GM10266 (cell line): Measurements from ENCODE around the gene RAB36.

Experiments
- DNase-seq: peaks from one replicate; pipeline ENCODE4 v3.0.0; 2012; ENCODE audit errors: extremely low spot score
- TF ChIP-seq, protein P1 (sequence below): IDR thresholded peaks from 2 replicates; pipeline ENCODE4 v1.5.1; 2012; ENCODE audit warnings: mild to moderate bottlenecking, low read depth; ENCODE audit not compliant: control insufficient read depth, insufficient read depth; ENCODE audit errors: missing control alignments

Gene RAB36, protein sequence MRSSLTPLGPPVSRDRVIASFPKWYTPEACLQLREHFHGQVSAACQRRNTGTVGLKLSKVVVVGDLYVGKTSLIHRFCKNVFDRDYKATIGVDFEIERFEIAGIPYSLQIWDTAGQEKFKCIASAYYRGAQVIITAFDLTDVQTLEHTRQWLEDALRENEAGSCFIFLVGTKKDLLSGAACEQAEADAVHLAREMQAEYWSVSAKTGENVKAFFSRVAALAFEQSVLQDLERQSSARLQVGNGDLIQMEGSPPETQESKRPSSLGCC

DNA sequence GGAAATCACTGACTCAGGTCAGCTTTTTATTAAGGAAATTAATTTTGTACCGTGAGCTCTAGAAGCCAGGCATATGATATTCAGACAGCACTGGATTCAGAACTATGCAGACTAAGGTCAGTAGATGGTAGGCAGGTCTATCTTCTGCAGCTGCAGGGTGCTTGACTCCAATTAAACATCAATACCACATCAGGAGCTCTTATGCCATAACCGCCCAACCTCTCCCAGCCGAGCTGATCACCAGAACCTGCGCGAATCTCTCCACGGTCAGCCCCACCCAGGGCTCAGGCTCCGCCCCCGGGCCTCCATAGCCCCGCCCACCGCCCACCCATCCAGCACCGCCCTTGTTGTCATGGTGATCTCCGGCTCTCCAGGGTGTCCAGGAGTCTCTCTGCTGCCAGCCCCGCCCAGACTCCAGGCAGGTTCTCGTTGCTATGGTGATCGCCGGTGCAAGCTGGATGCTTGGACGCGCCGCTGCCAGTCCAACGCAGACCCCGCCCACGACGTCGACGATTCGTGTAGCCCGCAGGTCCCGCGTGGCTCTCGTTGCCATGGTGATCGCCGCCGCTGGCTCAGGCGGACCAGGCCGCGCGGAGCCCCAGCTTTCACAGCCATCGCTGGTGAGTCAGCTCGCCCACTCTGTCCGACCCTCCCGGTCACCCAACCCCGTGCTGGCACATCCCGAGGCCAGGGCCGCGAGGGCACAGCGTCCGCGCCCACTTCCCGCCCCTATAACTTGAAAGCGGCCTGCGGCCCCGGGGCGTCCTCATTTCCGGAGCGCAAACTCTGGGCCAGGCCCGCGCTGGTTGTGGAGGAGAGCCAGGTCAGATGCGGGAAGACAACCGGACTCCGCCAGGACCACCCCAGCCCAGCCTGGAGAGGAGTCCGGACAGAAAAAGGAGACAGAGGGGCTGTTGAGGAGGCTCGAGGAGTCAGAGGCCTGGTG is at the start of gene RAB36:
RAB36 (plus strand) TSS at position 546 of the 946 bp plus-strand sequence. CDS start 1,140 bp downstream, outside the sequence.
- TF ChIP-seq, protein P1, sequence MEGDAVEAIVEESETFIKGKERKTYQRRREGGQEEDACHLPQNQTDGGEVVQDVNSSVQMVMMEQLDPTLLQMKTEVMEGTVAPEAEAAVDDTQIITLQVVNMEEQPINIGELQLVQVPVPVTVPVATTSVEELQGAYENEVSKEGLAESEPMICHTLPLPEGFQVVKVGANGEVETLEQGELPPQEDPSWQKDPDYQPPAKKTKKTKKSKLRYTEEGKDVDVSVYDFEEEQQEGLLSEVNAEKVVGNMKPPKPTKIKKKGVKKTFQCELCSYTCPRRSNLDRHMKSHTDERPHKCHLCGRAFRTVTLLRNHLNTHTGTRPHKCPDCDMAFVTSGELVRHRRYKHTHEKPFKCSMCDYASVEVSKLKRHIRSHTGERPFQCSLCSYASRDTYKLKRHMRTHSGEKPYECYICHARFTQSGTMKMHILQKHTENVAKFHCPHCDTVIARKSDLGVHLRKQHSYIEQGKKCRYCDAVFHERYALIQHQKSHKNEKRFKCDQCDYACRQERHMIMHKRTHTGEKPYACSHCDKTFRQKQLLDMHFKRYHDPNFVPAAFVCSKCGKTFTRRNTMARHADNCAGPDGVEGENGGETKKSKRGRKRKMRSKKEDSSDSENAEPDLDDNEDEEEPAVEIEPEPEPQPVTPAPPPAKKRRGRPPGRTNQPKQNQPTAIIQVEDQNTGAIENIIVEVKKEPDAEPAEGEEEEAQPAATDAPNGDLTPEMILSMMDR, result no peak
- peak; percentile 85 for DNase-seq

DNA sequence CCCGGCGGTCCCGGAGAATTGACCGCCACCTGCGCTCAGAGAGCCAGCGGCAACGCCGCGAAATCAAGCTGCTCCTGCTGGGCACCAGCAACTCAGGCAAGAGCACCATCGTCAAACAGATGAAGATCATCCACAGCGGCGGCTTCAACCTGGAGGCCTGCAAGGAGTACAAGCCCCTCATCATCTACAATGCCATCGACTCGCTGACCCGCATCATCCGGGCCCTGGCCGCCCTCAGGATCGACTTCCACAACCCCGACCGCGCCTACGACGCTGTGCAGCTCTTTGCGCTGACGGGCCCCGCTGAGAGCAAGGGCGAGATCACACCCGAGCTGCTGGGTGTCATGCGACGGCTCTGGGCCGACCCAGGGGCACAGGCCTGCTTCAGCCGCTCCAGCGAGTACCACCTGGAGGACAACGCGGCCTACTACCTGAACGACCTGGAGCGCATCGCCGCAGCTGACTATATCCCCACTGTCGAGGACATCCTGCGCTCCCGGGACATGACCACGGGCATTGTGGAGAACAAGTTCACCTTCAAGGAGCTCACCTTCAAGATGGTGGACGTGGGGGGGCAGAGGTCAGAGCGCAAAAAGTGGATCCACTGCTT is 49.4 kb upstream of the RAB36 start:
- TF ChIP-seq, protein P1, result no peak
- DNase-seq, result no peak

DNA sequence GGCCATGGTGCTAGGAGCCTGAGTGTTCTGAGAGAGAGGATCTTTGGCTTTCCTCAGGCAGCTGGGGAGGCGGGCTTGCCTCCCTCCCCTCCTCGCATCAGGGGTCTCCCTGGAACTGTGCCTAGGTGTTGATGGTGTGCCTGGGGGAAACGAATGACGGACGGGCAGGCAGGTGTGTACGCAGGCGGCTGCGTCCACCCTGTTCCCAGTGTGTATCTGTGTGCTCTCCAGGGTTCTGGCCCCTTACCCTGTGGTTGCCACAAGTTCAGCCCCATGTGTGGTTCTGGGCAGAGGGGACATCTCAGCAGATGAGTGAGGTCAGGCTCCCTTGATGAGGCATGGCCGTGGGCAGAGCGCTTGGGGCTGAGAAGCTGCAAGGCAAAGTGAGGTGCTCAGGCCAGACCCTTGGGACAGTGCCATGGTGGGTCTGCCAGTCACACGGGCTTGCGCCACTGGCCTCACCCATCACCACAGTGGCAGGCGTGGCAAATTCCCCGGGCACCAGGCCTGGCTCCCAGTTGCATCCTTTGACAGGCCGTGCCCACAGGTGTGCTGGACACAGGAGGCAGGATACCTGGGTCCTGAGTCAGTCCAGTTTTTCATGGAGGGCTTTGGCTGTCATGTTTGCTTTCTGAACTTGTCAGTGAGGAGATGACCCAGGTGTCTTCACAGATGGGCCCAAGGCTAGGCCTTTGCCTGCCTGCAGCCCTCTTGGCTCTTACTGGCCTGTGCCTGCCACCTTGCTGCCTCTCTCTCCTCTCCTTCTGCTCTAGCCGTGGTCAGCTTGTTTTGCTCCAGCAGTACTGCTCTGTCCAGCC is 47.7 kb upstream of the RAB36 start:
- TF ChIP-seq, protein P1, result no peak
- DNase-seq, result no peak

DNA sequence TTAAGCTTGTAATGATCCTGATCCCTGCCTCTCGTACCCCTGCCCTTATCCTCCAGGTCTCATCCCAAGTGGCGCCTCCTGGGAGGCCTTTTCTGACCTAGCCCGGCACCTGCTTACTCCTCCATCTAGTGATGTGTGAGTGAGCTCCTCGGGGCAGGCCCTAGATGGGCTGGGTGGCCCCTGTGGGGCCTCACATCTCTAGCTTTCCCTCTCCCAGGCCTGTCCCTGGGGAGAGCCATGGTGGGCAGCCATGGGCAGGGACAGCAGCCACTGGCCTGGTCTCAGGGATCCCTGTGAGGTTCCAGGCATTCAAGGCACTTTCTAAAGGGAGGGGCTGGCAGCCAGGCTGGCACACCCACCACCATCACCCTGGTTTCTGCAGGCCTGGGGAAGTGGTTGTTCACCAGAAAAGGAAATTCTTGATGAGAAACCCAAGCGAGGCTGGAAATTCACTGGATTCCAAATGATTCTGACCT is 47.0 kb upstream of the RAB36 start:
- TF ChIP-seq, protein P1, result no peak
- no peak for DNase-seq

DNA sequence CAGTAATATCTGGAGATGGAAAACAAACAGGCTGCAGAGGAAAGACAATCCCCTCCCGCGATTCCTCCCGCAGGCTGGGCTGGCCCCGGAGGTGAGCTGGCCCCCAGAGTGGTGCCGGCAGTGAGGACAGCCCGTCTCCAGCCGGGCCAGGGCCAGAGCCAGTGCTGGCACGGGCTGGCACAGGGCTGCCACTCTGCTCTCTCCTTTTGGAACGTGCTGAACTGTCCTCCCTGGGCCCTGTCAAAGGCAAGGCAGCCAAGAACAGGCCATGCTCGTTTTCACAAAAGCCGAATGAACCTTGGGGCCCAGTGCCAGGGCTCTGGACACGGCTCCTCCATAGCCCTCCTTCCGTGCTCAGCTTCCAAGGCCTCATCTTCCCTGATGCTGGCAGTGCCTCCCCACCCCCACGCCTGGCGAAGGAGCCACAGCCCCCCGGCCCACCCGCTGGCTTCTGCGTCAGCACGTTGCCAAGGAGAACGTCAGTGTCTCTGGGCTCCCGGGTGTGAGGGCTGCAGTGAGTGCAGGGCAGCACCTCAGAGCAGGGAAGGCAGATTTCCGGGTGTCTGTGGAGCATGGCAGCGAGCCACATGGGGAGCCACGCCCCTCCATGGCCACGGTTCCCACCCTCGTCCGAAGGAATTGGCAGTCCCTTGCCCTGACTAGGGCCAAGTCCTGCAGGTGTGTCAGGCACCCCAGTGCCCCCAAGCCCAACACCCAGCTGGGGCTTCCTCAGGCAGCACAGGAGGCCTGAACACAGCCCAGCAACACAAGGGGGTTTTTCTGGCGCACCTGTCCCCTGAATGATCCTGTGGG is 46.4 kb upstream of the RAB36 start:
- TF ChIP-seq, protein P1, result no peak

DNA sequence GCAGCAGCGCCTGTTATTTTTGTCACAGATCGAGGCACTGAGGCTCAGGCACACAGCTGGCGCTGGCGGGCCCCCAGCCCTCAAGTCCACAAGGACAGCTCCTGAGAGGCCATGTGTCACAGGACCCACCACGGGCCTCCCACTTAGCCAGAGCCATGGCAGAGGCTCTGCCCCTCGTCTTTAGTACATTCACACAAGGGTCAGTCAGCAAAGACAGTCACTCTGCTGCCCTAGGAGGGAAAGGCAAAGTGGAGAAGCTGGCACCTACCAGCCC is 45.8 kb upstream of the RAB36 start:
- TF ChIP-seq, protein P1, result no peak
- no peak for DNase-seq

More for the DNA sequence above, 46.4 kb upstream of the RAB36 start:
- DNase-seq, result no peak
